Measurements from ENCODE around the gene NUP214. TPM values are rescaled to one million over a fixed set of nuclear protein-coding genes. Genes with fewer than 3 reads are reported as not detected.

Gene NUP214
- total and polyA plus RNA-seq, 7 experiments from 2014 or later, result 18.2 to 116 (median 80.5) TPM

DNA sequence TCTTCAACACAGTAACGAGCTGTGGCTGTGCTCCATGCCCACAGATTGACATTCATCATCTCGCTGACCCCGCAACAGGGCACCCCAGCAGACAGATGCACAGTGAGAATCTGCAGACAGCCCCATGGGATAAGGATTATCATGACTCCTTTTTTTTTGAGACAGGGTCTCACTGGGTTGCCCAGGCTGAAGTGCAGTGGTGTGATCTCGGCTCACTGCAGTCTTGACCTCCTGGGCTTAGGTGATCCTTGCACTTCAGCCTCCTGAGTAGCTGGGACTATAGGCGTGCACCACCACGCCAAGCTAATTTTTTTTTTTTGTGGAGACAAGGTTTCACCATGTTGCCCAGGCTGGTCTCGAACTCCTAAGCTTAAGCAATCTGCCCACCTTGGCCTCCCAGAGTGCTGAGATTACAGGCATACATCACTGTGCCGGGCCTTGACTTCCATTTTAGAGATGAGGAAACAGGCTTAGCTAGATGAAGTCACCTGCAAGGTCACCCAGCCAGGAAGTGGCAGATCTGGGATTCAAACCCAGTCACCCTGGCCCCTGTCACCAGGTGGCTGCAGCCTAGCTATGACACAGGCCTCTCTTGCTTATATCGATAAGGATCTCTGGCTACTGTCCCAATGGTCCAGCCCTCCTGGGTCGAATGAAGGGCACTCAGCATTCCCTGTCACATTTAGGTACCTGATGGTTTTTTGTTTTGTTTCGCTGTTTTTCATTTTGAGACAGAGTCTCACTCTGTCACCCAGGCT lies 24.0 kb upstream of the NUP214 start:
- peaks cover 0 to 7% (median 5%) of the 10 kb centered on the region in 7 donors for H3K4me1 Mint-ChIP-seq
- ATAC-seq (no peak), DNase-seq (no peak)
- ChIA-PET POLR2A (no interaction called here), CTCF (no interaction called here)
- Histone ChIP-seq H3K36me3 (ENCODE audit: control insufficient read depth in 2 of 3, insufficient read depth in 3 of 3, low read length in 3 of 3) (no peaks in the 10 kb centered on the region), H3K9me3 (ENCODE audit: control insufficient read depth in 2 of 3, low read length in 3 of 3) (no peaks in the 10 kb centered on the region), H3K27me3 (ENCODE audit: control insufficient read depth in 2 of 2, insufficient read depth in 2 of 2, low read length in 2 of 2) (no peaks in the 10 kb centered on the region), H3K4me3 (ENCODE audit: low read length) (no peak overlapping the region), H3K4me1 (ENCODE audit: control insufficient read depth in 2 of 2, insufficient read depth in 2 of 2, low read length in 2 of 2) (no peaks in the 10 kb centered on the region), H3K27ac (ENCODE audit: low read depth, low read length) (no peak overlapping the region)
- peaks cover 7 to 17% (median 7%) of the 10 kb centered on the region in 5 donors for H3K27me3 Mint-ChIP-seq
- intact Hi-C loops (cut with micrococcal nuclease), result no loop called here
- H3K27ac Mint-ChIP-seq, result no peak overlapping the region
- no peaks in the 10 kb centered on the region for H3K36me3 Mint-ChIP-seq
- H3K4me3 Mint-ChIP-seq, result no peak overlapping the region
- no peaks in the 10 kb centered on the region for H3K9me3 Mint-ChIP-seq

DNA sequence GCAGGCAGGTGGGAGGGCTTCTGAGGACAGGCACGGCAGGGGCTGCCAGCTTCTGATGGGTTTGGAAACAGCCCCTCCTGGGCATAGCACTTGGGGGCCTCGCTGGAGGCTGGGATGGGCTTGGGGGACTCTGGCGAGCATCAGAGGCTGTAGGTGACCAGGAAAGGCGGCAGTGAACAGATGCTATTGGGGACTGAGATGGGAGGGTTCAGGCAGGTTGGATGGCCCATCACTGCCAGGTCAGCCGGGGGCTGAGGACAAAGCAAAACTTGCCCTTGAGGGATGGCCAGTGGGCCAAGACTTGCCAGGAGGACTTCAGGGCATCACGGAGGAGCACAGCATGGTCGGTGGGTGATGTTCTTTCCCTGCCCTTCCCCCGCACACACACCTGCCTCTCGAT lies 22.4 kb upstream of the NUP214 start:
- H3K36me3 Mint-ChIP-seq, result no peaks in the 10 kb centered on the region
- Histone ChIP-seq H3K36me3 (ENCODE audit: control insufficient read depth in 2 of 3, insufficient read depth in 3 of 3, low read length in 3 of 3) (no peaks in the 10 kb centered on the region), H3K4me1 (ENCODE audit: control insufficient read depth in 2 of 2, insufficient read depth in 2 of 2, low read length in 2 of 2) (no peaks in the 10 kb centered on the region), H3K27me3 (ENCODE audit: control insufficient read depth in 2 of 2, insufficient read depth in 2 of 2, low read length in 2 of 2) (no peaks in the 10 kb centered on the region), H3K9me3 (ENCODE audit: control insufficient read depth in 2 of 3, low read length in 3 of 3) (no peaks in the 10 kb centered on the region), H3K27ac (ENCODE audit: low read depth, low read length) (no peak overlapping the region), H3K4me3 (ENCODE audit: low read length) (no peak overlapping the region)
- no peaks in the 10 kb centered on the region for H3K4me1 Mint-ChIP-seq
- no peaks in the 10 kb centered on the region for H3K9me3 Mint-ChIP-seq
- POLR2A ChIA-PET, result no interaction called here
- no peak overlapping the region for H3K27ac Mint-ChIP-seq
- no peak for ATAC-seq
- CTCF ChIA-PET, result no interaction called here
- intact Hi-C loops (cut with micrococcal nuclease), result no loop called here
- no peak for DNase-seq
- H3K27me3 Mint-ChIP-seq, result peaks cover 0 to 5% (median 0%) of the 10 kb centered on the region in 5 donors
- H3K4me3 Mint-ChIP-seq, result no peak overlapping the region

DNA sequence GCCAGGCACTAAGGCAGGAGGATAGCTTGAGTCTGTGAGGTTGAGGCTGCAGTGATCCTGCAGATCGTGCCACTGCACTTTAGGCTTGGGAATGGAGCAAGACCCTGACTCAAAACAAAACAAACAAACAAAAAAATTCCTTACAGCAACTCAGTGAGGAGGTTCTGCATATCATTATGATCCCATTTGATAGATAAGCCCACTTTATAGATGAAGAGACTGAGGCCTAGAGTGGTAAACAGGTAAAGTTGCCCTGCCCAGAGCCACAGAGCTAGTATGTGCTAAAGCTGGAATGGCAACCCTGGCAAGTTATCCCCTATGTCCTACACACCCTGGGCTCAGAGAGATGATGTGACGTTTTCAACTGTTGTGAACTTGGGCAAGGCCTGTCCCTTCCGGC lies 21.9 kb upstream of the NUP214 start:
- no peak overlapping the region for H3K4me3 Mint-ChIP-seq
- intact Hi-C loops (cut with micrococcal nuclease), result no loop called here
- Histone ChIP-seq H3K9me3 (ENCODE audit: control insufficient read depth in 2 of 3, low read length in 3 of 3) (no peaks in the 10 kb centered on the region), H3K4me3 (ENCODE audit: low read length) (no peak overlapping the region), H3K4me1 (ENCODE audit: control insufficient read depth in 2 of 2, insufficient read depth in 2 of 2, low read length in 2 of 2) (no peaks in the 10 kb centered on the region), H3K36me3 (ENCODE audit: control insufficient read depth in 2 of 3, insufficient read depth in 3 of 3, low read length in 3 of 3) (no peaks in the 10 kb centered on the region), H3K27ac (ENCODE audit: low read depth, low read length) (no peak overlapping the region), H3K27me3 (ENCODE audit: control insufficient read depth in 2 of 2, insufficient read depth in 2 of 2, low read length in 2 of 2) (no peaks in the 10 kb centered on the region)
- ATAC-seq (no peak), DNase-seq (no peak)
- H3K27ac Mint-ChIP-seq, result no peak overlapping the region
- ChIA-PET CTCF (no interaction called here), POLR2A (interaction anchor here (0.6 kb wide), 1 partner anchor 1285 kb away, joined by 3 read pairs; no protein-coding TSS in a partner anchor)
- H3K36me3 Mint-ChIP-seq, result no peaks in the 10 kb centered on the region
- peaks cover 0 to 3% (median 0%) of the 10 kb centered on the region in 5 donors for H3K27me3 Mint-ChIP-seq
- no peaks in the 10 kb centered on the region for H3K4me1 Mint-ChIP-seq
- no peaks in the 10 kb centered on the region for H3K9me3 Mint-ChIP-seq

DNA sequence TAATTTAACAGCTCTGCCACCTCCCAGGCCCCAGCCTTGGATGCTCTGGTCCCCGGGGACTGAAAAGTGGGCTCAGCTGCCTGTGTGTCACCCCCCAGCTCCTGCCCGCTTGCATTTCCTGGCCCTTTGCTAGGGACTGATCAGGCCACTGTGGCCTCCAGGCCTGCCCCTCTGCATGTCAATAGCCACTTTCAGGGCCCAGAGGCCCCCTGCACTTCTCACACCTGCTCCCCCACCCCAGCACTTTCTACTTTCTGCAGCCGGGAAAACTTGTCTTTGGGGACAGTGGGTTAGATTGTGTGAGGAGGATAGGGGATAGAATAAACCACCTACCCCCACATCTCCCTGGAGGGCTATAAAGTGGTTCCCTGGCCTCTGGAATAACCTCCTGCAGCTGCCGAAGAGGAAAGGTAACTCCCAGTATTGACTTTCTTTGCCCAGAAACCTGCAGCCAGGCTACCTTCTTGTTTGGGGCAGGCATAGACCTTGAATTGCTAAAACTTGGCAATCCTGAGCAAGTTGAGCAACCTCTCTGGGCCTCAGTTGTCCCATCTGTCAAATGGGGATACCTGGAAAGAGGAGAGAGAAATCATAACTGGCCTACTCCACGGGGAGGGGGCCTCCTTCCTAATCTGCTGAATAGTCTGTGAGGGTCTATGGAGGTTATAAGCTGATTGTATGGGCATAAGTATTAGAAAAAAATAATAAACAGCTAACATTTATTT lies 21.2 kb upstream of the NUP214 start:
- intact Hi-C loops (cut with micrococcal nuclease), result no loop called here
- Mint-ChIP-seq H3K27me3 (no peaks in the 10 kb centered on the region), H3K4me1 (no peaks in the 10 kb centered on the region), H3K4me3 (no peak overlapping the region), H3K27ac (no peak overlapping the region), H3K36me3 (no peaks in the 10 kb centered on the region), H3K9me3 (no peaks in the 10 kb centered on the region)
- no peak for DNase-seq
- POLR2A ChIA-PET, result interaction anchor here (0.6 kb wide), 1 partner anchor 1284 kb away, joined by 3 read pairs; no protein-coding TSS in a partner anchor
- Histone ChIP-seq H3K4me3 (ENCODE audit: low read length) (no peak overlapping the region), H3K36me3 (ENCODE audit: control insufficient read depth in 2 of 3, insufficient read depth in 3 of 3, low read length in 3 of 3) (no peaks in the 10 kb centered on the region), H3K27ac (ENCODE audit: low read depth, low read length) (no peak overlapping the region), H3K9me3 (ENCODE audit: control insufficient read depth in 2 of 3, low read length in 3 of 3) (no peaks in the 10 kb centered on the region), H3K4me1 (ENCODE audit: control insufficient read depth in 2 of 2, insufficient read depth in 2 of 2, low read length in 2 of 2) (no peaks in the 10 kb centered on the region), H3K27me3 (ENCODE audit: control insufficient read depth in 2 of 2, insufficient read depth in 2 of 2, low read length in 2 of 2) (no peaks in the 10 kb centered on the region)
- no peak for ATAC-seq
- CTCF ChIA-PET, result no interaction called here

DNA sequence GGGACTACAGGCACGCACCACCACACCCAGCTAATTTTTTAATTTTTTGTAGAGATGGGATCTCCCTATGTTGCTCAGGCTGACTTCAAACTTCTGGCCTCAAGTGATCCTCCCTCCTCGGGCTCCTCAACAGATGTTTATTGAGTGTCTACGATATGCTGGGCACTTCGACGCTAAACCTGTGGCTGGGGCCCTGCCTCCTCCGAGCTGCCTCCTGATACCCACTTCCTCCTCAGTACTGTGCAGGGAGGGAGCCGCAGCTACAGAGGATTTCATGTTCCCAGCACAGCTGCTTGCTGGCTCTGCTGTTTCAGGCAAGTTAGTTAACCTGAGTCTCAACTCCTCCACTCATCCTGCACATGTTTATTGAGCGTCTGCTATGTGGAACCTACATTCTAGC lies 19.4 kb upstream of the NUP214 start:
- no peaks in the 10 kb centered on the region for H3K27me3 Mint-ChIP-seq
- no peak overlapping the region for H3K27ac Mint-ChIP-seq
- H3K27me3 ChIP-seq (ENCODE audit: control insufficient read depth in 2 of 2, insufficient read depth in 2 of 2, low read length in 2 of 2), result no peaks in the 10 kb centered on the region
- DNase-seq, result no peak
- H3K27ac ChIP-seq (ENCODE audit: low read depth, low read length), result no peak overlapping the region
- no peak for ATAC-seq
- H3K4me1 Mint-ChIP-seq, result no peaks in the 10 kb centered on the region
- no peaks in the 10 kb centered on the region for H3K36me3 Mint-ChIP-seq
- POLR2A ChIA-PET, result no interaction called here
- no peak overlapping the region for H3K4me3 Mint-ChIP-seq
- no peaks in the 10 kb centered on the region for H3K36me3 ChIP-seq (ENCODE audit: control insufficient read depth in 2 of 3, insufficient read depth in 3 of 3, low read length in 3 of 3)
- H3K4me3 ChIP-seq (ENCODE audit: low read length), result no peak overlapping the region
- no peaks in the 10 kb centered on the region for H3K4me1 ChIP-seq (ENCODE audit: control insufficient read depth in 2 of 2, insufficient read depth in 2 of 2, low read length in 2 of 2)
- intact Hi-C loops (cut with micrococcal nuclease), result no loop called here
- CTCF ChIA-PET, result no interaction called here
- H3K9me3 Mint-ChIP-seq, result no peaks in the 10 kb centered on the region
- H3K9me3 ChIP-seq (ENCODE audit: control insufficient read depth in 2 of 3, low read length in 3 of 3), result no peaks in the 10 kb centered on the region

DNA sequence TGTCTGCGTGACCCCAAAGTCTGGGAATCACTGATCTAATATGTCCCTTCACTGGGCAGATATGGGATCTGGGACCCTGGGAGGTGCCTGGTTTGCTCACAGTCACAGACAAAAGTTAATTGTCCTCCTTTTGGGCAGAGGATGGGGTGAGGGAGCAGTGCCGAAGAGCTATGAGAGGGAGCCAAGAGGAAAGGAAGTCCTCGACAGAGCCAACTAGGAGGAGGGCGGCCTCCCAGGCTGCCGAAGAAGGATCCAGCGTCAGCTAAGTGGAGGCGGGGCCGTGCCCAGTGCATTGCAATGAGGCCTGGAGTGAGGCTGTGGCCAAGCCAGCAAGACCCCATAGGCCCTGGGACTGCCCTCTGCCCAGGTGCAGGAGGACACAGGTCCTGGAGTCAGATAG lies 17.6 kb upstream of the NUP214 start:
- Histone ChIP-seq H3K27me3 (ENCODE audit: control insufficient read depth in 2 of 2, insufficient read depth in 2 of 2, low read length in 2 of 2) (no peaks in the 10 kb centered on the region), H3K9me3 (ENCODE audit: control insufficient read depth in 2 of 3, low read length in 3 of 3) (no peaks in the 10 kb centered on the region), H3K36me3 (ENCODE audit: control insufficient read depth in 2 of 3, insufficient read depth in 3 of 3, low read length in 3 of 3) (no peaks in the 10 kb centered on the region), H3K4me3 (ENCODE audit: low read length) (no peak overlapping the region), H3K4me1 (ENCODE audit: control insufficient read depth in 2 of 2, insufficient read depth in 2 of 2, low read length in 2 of 2) (no peaks in the 10 kb centered on the region), H3K27ac (ENCODE audit: low read depth, low read length) (no peak overlapping the region)
- no peaks in the 10 kb centered on the region for H3K9me3 Mint-ChIP-seq
- intact Hi-C loops (cut with micrococcal nuclease), result no loop called here
- ChIA-PET CTCF (no interaction called here), POLR2A (interaction anchor here (0.6 kb wide), 1 partner anchor 16 kb away, joined by 3 read pairs; no protein-coding TSS in a partner anchor)
- H3K27ac Mint-ChIP-seq, result no peak overlapping the region
- no peaks in the 10 kb centered on the region for H3K36me3 Mint-ChIP-seq
- H3K4me3 Mint-ChIP-seq, result no peak overlapping the region
- DNase-seq (no peak), ATAC-seq (no peak)
- no peaks in the 10 kb centered on the region for H3K27me3 Mint-ChIP-seq
- no peaks in the 10 kb centered on the region for H3K4me1 Mint-ChIP-seq
